AG09319 (cell line): ENCODE data around the gene FOXP4.

Source experiments
- DNase-seq: peaks from one replicate; pipeline ENCODE4 v3.0.0-alpha.2; 2010; ENCODE audit warnings: low read depth; ENCODE audit errors: extremely low read depth
- CTCF ChIP-seq: IDR thresholded peaks from 2 replicates; pipeline ENCODE4 v1.5.1; 2011; ENCODE audit warnings: low read depth, mild to moderate bottlenecking, inconsistent platforms, low read length, moderate library complexity

Gene FOXP4

DNA sequence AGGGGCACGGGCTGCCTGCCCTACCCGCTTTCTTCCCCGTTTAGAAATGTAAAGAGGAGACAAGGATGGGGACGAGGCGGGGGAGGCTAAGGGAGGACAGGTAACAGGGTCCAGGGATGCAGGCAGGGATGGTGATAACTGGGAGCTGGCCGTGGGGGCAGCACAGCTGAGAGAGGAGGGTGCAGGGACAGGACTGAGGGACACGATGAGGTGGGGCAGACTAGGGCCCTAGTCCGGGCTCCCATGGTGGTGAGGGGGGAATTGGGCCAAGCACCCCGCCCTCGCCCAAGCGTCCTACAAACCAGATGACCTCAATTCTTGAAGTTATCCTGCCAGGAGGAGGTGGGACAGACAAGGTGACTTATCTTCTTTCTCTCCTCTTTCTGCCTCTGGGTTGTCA, 47.7 kb downstream of the FOXP4 start:
- no peak for DNase-seq
- TF ChIP-seq CTCF, result no peak

DNA sequence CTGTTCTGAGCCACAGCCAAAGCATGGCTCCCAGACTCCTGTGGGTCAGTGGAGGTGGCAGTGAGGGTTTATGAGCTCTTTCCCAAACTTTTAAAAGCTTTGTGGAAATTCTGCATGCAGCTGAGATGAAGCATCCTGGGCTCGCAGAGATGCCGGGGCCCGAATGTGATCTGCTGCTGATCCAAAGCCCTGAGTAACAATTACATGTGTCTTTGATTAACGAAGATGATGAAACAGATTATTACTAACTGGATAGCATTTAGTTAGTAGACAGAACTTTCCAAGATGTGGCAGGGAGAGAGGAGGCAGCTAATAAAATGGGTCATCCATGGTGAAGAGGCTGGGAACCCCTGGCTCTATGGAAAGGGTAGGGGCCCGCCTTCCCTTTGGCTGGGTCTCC, 48.1 kb downstream of the FOXP4 start:
- TF ChIP-seq CTCF, result no peak
- DNase-seq, result peak; percentile 63

GRCh38 chr6:41594766-41595165, 48.6 kb downstream of the FOXP4 start:
- TF ChIP-seq CTCF, result no peak
- no peak for DNase-seq

GRCh38 chr6:41595166-41595565, 49.0 kb downstream of the FOXP4 start:
- TF ChIP-seq CTCF, result no peak
- DNase-seq, result no peak

DNA sequence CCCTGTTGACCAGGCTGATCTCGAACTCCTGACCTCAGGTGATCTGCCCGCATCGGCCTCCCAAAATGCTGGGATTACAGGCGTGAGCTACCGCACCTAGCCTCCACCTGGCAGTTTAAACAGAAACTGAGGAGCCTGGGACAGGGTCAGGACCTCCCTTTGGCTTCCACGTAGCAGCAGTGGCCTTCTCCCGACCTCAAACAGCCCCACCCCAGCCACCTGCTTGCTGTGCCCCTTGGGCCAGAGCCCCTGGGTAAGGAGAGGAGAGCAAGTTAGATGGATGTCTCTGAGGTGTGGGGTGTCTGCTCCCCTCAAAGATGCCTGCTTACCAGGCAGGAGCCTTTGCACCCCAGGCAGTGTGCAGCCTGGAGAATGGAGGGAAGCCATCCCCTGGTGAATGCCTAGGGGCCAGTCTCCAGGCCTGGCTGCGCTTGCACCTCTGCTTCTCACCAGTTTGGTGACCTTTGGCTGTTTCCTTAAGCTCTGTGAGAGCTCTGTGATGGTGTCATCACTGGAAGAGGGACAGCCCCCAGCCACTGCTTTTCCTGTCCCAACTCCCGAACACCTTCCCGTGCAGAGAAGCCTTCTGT, 50.0 kb downstream of the FOXP4 start:
- no peak for DNase-seq
- no peak for TF ChIP-seq CTCF

DNA sequence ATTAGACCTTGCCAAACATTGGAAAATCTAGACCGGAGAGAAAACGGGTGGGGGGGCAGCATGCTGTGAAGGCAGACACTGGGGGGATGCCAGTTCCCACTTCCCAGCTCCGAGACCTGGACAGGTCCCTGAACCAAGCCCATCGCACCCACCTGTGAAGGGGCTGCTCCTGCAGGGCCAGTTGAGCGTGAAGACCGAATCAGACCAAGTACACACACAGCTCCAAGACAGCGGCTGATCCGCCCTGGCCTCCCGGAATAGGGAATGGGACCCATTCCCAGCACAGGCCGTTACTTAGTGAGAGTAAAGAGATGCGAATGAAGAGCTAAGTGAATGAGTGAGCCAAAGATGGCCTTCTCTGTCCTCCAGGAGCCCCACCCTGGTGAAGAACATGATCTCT, 50.6 kb downstream of the FOXP4 start:
- DNase-seq, result no peak
- no peak for TF ChIP-seq CTCF

DNA sequence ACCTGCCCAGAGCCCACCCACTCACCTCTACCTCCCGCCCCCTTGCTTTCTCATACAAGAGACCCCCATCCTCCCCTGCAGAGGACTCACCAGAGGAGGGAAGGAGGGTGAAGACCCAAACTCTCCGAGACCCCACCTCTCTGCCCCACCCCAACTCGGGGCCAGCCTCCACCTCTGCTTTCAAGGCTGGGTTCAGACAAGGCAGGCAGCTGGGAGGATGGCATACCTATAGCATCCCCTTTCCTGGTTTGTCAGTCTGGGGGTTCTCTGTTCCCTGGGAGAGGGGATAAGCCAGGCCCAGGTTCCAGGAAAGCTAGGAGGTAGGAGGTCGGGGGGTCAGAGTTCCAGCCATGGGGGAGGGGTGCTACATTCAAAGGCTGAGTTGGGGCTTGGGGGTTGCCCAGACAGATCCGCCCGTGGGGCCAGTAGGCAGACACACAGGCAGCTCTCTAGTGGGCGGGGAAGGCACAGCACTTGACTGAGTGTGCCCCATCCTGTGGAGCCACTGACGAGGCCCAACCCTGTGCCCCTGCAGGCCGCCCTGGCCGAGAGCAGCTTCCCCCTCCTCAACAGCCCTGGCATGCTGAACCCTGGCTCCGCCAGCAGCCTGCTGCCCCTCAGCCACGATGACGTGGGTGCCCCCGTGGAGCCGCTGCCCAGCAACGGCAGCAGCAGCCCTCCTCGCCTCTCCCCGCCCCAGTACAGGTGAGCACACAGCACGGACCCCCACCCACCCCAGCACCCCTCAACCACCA, 51.2 kb downstream of the FOXP4 start:
- no peak for TF ChIP-seq CTCF
- DNase-seq, result no peak
